ENCODE results near the gene MAN1C1. TPM values are rescaled to one million over a fixed set of nuclear protein-coding genes. Genes with fewer than 3 reads are reported as not detected.
A peak's percentile ranks its signal among the peaks of the same experiment; 100 is the strongest.

MAN1C1 gene
- total RNA-seq = 0.63 and 1.2 TPM in 2 replicates

- no peak for DNase-seq (ENCODE audit: low read depth)
- TF ChIP-seq CTCF (conservative IDR thresholded peaks at IDR 0.05; ENCODE audit: low read depth, low read length) = peak; percentile 48
- peak within 1 kb of the TSS; percentile 58 for H3K4me3 ChIP-seq (ENCODE audit: low read depth, low read length)
These were observed at the start of gene MAN1C1 for GRCh38 chr1:25616095-25616986. Gene MAN1C1, plus strand, starts transcription at chr1:25616791. Its CDS starts 1,007 bp downstream, at chr1:25617798.

- TF ChIP-seq CTCF (conservative IDR thresholded peaks at IDR 0.05; ENCODE audit: low read depth, low read length) = no peak
- DNase-seq (ENCODE audit: low read depth) = no peak
- no peak overlapping the region for H3K4me3 ChIP-seq (ENCODE audit: low read depth, low read length)
These were observed 48.9 kb upstream of the MAN1C1 start for GRCh38 chr1:25567710-25568089.

- H3K4me3 ChIP-seq (ENCODE audit: low read depth, low read length) = no peak overlapping the region
- TF ChIP-seq CTCF (conservative IDR thresholded peaks at IDR 0.05; ENCODE audit: low read depth, low read length) = peak; percentile 2
- no peak for DNase-seq (ENCODE audit: low read depth)
These were observed 48.3 kb upstream of the MAN1C1 start for GRCh38 chr1:25568090-25568833.

GRCh38 chr1:25568834-25569596, 47.6 kb upstream of the MAN1C1 start:
- DNase-seq (ENCODE audit: low read depth) = no peak
- no peak overlapping the region for H3K4me3 ChIP-seq (ENCODE audit: low read depth, low read length)
- no peak for TF ChIP-seq CTCF (conservative IDR thresholded peaks at IDR 0.05; ENCODE audit: low read depth, low read length)

- DNase-seq (ENCODE audit: low read depth) = no peak
- no peak for TF ChIP-seq CTCF (conservative IDR thresholded peaks at IDR 0.05; ENCODE audit: low read depth, low read length)
- H3K4me3 ChIP-seq (ENCODE audit: low read depth, low read length) = no peak overlapping the region
These were observed 46.8 kb upstream of the MAN1C1 start for GRCh38 chr1:25569597-25570396.

Data from epithelial cell of proximal tubule (primary cell).